H1 (cell line): ENCODE measurements around the gene CST4. TPM values are rescaled to one million over a fixed set of nuclear protein-coding genes. Genes with fewer than 3 reads are reported as not detected.

ENCODE experiments used
- CTCF ChIA-PET: fragments of 300-600 bp; sonication (Branson Sonifier 250); formaldehyde crosslinking; loops from one replicate; lab custom pipeline; 2021; ENCODE audit not compliant: partially characterized antibody; lab: Charles Lee
- POLR2A ChIA-PET: fragments of 300-600 bp; sonication (Branson Sonifier 250); formaldehyde crosslinking; loops from one replicate; lab custom pipeline; 2021; ENCODE audit warnings: inconsistent platforms; ENCODE audit not compliant: partially characterized antibody; lab: Charles Lee
- DNase-seq, 2 experiments: peaks; one replicate each; pipeline versions ENCODE4 v3.0.0 to v3.0.0-alpha.2; 2010 to 2022; ENCODE audit warnings: low spot score in 2 of 2, low read depth in 1 of 2, mixed read lengths in 1 of 2
- FAIRE-seq: peaks from 2 replicates; lab custom pipeline; 2011; peaks lifted over from hg19 to GRCh38; lab: Jason Lieb, UNC
- H2AFZ ChIP-seq: 2 replicates; pipeline ENCODE4 v1.8.1; 2012; ENCODE audit warnings: low read length, inconsistent platforms
- H2AK5ac ChIP-seq: 2 replicates; pipeline ENCODE4 v1.6.1; 2013; ENCODE audit warnings: low read depth, low read length
- H2BK120ac ChIP-seq: replicated peaks from 2 replicates; pipeline ENCODE3; 2013; ENCODE audit warnings: low read depth, low read length, inconsistent platforms
- H2BK12ac ChIP-seq: 2 replicates; pipeline ENCODE4 v1.6.1; 2013; ENCODE audit warnings: low read depth, low read length
- H2BK15ac ChIP-seq: 2 replicates; pipeline ENCODE4 v1.6.1; 2013; ENCODE audit warnings: low read length
- H2BK20ac ChIP-seq: 2 replicates; pipeline ENCODE4 v1.6.1; 2013; ENCODE audit warnings: low read length
- H2BK5ac ChIP-seq: 2 replicates; pipeline ENCODE4 v1.6.1; 2013; ENCODE audit warnings: low read depth, low read length
- H3K14ac ChIP-seq: 2 replicates; pipeline ENCODE4 v1.6.1; 2013; ENCODE audit warnings: inconsistent platforms; ENCODE audit not compliant: insufficient read length
- H3K18ac ChIP-seq: 2 replicates; pipeline ENCODE4 v1.6.1; 2013; ENCODE audit warnings: low read length; ENCODE audit errors: extremely low read depth
- H3K23ac ChIP-seq: 2 replicates; pipeline ENCODE4 v1.6.1; 2013; ENCODE audit warnings: inconsistent platforms; ENCODE audit not compliant: insufficient read length
- H3K23me2 ChIP-seq: 2 replicates; pipeline ENCODE4 v1.6.1; 2013; ENCODE audit warnings: low read depth, low read length
- H3K27ac ChIP-seq: 2 replicates; pipeline ENCODE4 v1.6.1; 2011; ENCODE audit warnings: low read depth, low read length, inconsistent platforms
- H3K27me3 ChIP-seq, 4 experiments: replicated peaks in 1 of 4; 1 replicate in 1 of 4; 2 replicates in 3 of 4; pipeline versions ENCODE4 v1.6.1 to v1.8.1; 2011 to 2013; ENCODE audit warnings: low read length in 3 of 4, mild to moderate bottlenecking in 3 of 4, inconsistent platforms in 2 of 4, mixed read lengths in 2 of 4, moderate library complexity in 1 of 4; ENCODE audit not compliant: control insufficient read depth in 3 of 4, insufficient read depth in 3 of 4; ENCODE audit errors: extremely low read depth in 1 of 4
- H3K36me3 ChIP-seq, 4 experiments: 2 replicates each; pipeline versions ENCODE4 v1.6.1 to v1.8.1; 2011 to 2013; ENCODE audit warnings: mild to moderate bottlenecking in 4 of 4, low read length in 3 of 4, moderate library complexity in 2 of 4, control low read depth in 1 of 4, inconsistent platforms in 1 of 4; ENCODE audit not compliant: insufficient read depth in 4 of 4, control insufficient read depth in 2 of 4
- H3K4ac ChIP-seq: replicated peaks from 2 replicates; pipeline ENCODE3; 2013; ENCODE audit warnings: low read length, low read depth, mixed read lengths, inconsistent platforms; ENCODE audit not compliant: insufficient read length
- H3K4me1 ChIP-seq, 4 experiments: replicated peaks in 1 of 4; 1 replicate in 1 of 4; 2 replicates in 3 of 4; pipeline versions ENCODE4 v1.6.1 to v1.8.1; 2011 to 2013; ENCODE audit warnings: low read length in 3 of 4, inconsistent platforms in 2 of 4, mixed read lengths in 1 of 4; ENCODE audit not compliant: insufficient read depth in 4 of 4, control insufficient read depth in 3 of 4
- H3K4me2 ChIP-seq, 2 experiments: 2 replicates each; pipeline versions ENCODE4 v1.6.1 to v1.8.1; 2011 to 2013; ENCODE audit warnings: low read depth in 2 of 2, low read length in 2 of 2, control low read depth in 1 of 2, inconsistent platforms in 1 of 2, mild to moderate bottlenecking in 1 of 2; ENCODE audit not compliant: insufficient read depth in 1 of 2
- H3K4me3 ChIP-seq, 4 experiments: fragments of 200-600, 300-600 bp in 1 of 4; sonication (generic), shearing (Covaris generic), sonication (Bioruptor Twin) in 1 of 4; 2 replicates each; pipeline versions ENCODE4 v1.5.1 to v1.8.1; 2011 to 2016; ENCODE audit warnings: low read length in 4 of 4, low read depth in 3 of 4, control low read depth in 2 of 4, inconsistent platforms in 2 of 4, mild to moderate bottlenecking in 2 of 4, mixed read lengths in 1 of 4, moderate library complexity in 1 of 4; ENCODE audit not compliant: insufficient read depth in 2 of 4; ENCODE audit errors: extremely low read depth in 1 of 4
- H3K56ac ChIP-seq: replicated peaks from 2 replicates; pipeline ENCODE3; 2013; ENCODE audit warnings: low read depth, mild to moderate bottlenecking, mixed read lengths, low read length, inconsistent platforms; ENCODE audit not compliant: insufficient read length
- H3K79me1 ChIP-seq: 2 replicates; pipeline ENCODE4 v1.6.1; 2013; ENCODE audit warnings: low read depth, low read length, control low read depth
- H3K79me2 ChIP-seq, 2 experiments: 2 replicates each; pipeline versions ENCODE4 v1.6.1 to v1.8.1; 2012 to 2013; ENCODE audit warnings: low read length in 2 of 2, mild to moderate bottlenecking in 2 of 2, inconsistent platforms in 1 of 2; ENCODE audit not compliant: insufficient read depth in 2 of 2, control insufficient read depth in 1 of 2
- H3K9ac ChIP-seq, 4 experiments: replicated peaks in 1 of 4; 1 replicate in 1 of 4; 2 replicates in 3 of 4; pipeline versions ENCODE4 v1.6.1 to v1.8.1; 2011 to 2013; ENCODE audit warnings: low read depth in 3 of 4, low read length in 3 of 4, control low read depth in 2 of 4, mild to moderate bottlenecking in 2 of 4, moderate library complexity in 2 of 4, inconsistent platforms in 1 of 4; ENCODE audit errors: extremely low read depth in 1 of 4
- H3K9me3 ChIP-seq, 2 experiments: 2 replicates each; pipeline versions ENCODE4 v1.6.1 to v1.8.1; 2012 to 2013; ENCODE audit warnings: mild to moderate bottlenecking in 2 of 2, moderate library complexity in 2 of 2, control low read depth in 1 of 2, inconsistent platforms in 1 of 2, low read depth in 1 of 2, low read length in 1 of 2, mixed read lengths in 1 of 2; ENCODE audit not compliant: insufficient read depth in 2 of 2
- H4K20me1 ChIP-seq, 2 experiments: replicated peaks in 1 of 2; 2 replicates each; pipeline versions ENCODE3 to v1.8.1; 2011 to 2013; ENCODE audit warnings: inconsistent platforms in 2 of 2, low read length in 2 of 2, mild to moderate bottlenecking in 1 of 2; ENCODE audit not compliant: insufficient read depth in 2 of 2, control insufficient read depth in 1 of 2
- H4K5ac ChIP-seq: 2 replicates; pipeline ENCODE4 v1.6.1; 2013; ENCODE audit warnings: low read length, low read depth, mixed read lengths, inconsistent platforms; ENCODE audit not compliant: insufficient read length
- H4K8ac ChIP-seq: 2 replicates; pipeline ENCODE4 v1.8.0; 2013; ENCODE audit warnings: mild to moderate bottlenecking, moderate library complexity, low read length, inconsistent platforms; ENCODE audit not compliant: insufficient read depth; ENCODE audit errors: extremely low read depth
- H4K91ac ChIP-seq: replicated peaks from 2 replicates; pipeline ENCODE3; 2013; ENCODE audit warnings: low read length, mixed read lengths, inconsistent platforms; ENCODE audit not compliant: insufficient read length
- BCL11A ChIP-seq, 2 experiments: IDR thresholded peaks; one replicate each; pipeline ENCODE4 v1.6.1; 2011; ENCODE audit warnings: low read depth in 2 of 2, low read length in 2 of 2, mild to moderate bottlenecking in 2 of 2
- BRCA1 ChIP-seq: IDR thresholded peaks from 2 replicates; pipeline ENCODE4 v1.6.1; 2012; ENCODE audit warnings: low read depth, low read length, improper control_type of control experiment
- SAP30 ChIP-seq: fragments of 300-600 bp; sonication (generic); IDR thresholded peaks from 2 replicates; pipeline ENCODE4 v1.7.1; 2012; ENCODE audit warnings: low read length, moderate library complexity, mild to moderate bottlenecking, inconsistent platforms; ENCODE audit not compliant: insufficient read depth, insufficient replicate concordance
- SP1 ChIP-seq: IDR thresholded peaks from 2 replicates; pipeline ENCODE4 v1.6.1; 2011; ENCODE audit warnings: low read depth, low read length
- WGBS, 2 experiments: shearing (Covaris generic) in 1 of 2; methylation state at CpG; one replicate each; pipeline versions ENCODE4 v1.1.6 to v1.1.7; 2013 to 2015; ENCODE audit warnings: low lambda C conversion rate in 2 of 2, mixed read lengths in 2 of 2, inconsistent platforms in 1 of 2, low coverage in 1 of 2, missing lambda C conversion rate in 1 of 2; ENCODE audit not compliant: insufficient replicate concordance in 2 of 2, insufficient coverage in 1 of 2, insufficient read length in 1 of 2; ENCODE audit errors: extremely low coverage in 1 of 2, missing lambda C conversion rate in 1 of 2; 5-methylcytosine and 5-hydroxymethylcytosine counted together
- polyA plus RNA-seq, 7 experiments: library from polyadenylated mRNA; depleted of rRNA in 3 of 7; stranded (reverse) in 5 of 7; unstranded in 2 of 7; fragments of >200 nt in 5 of 7; fragments of 200-250 nt in 2 of 7; gene quantifications; 1 replicate in 5 of 7; 2 replicates in 1 of 7; 4 replicates in 1 of 7; pipeline versions ENCODE4 v1.2.1 to v1.2.3, GENCODE V29; 2011 to 2013; ENCODE audit warnings: missing spikeins in 2 of 7, mixed read lengths in 2 of 7
- total RNA-seq: library from RNA; stranded (reverse); fragmentation: NEBNext Ultra II Directional; extraction: Animal tissue kit (Norgen Biotek cat#: 25700); gene quantifications from 2 replicates; pipeline ENCODE4 v1.2.1, GENCODE V29; 2021

The CST4 gene
- total and polyA plus RNA-seq, 2 of the 8 experiments (the other 6 are each of a cell fraction or from before 2014, with no cell fraction given), result not detected

- Histone ChIP-seq H2BK12ac (no peak overlapping the region), H3K36me3 (no peaks in the 10 kb centered on the region)
- WGBS, 2 experiments, result 96% methylated on average over 4 of the region's 4 CpGs; no CpG with 5 or more reads in 1 of the 2 experiments
- no peak for TF ChIP-seq SAP30
- TF ChIP-seq BCL11A (IDR thresholded peaks at IDR 0.05; ENCODE audit: low read depth in 2 of 2, low read length in 2 of 2), result no peak
- no peak for TF ChIP-seq BRCA1
- no peak for TF ChIP-seq SP1
- TF ChIP-seq, all 59 proteins: peak for 0
- Histone ChIP-seq H4K8ac (no peak overlapping the region), H2BK20ac (no peak overlapping the region), H3K79me2 (no peaks in the 10 kb centered on the region), H3K14ac (no peak overlapping the region), H3K9ac (no peak overlapping the region), H3K23ac (no peak overlapping the region), H2AK5ac (no peak overlapping the region), H2BK5ac (no peak overlapping the region), H3K56ac (no peak overlapping the region), H3K18ac (no peak overlapping the region), H2BK15ac (no peak overlapping the region), H3K79me1 (no peaks in the 10 kb centered on the region), H4K5ac (no peak overlapping the region), H2BK120ac (no peak overlapping the region), H3K4me3 (no peak overlapping the region), H3K4me2 (no peak overlapping the region), H3K27me3 (no peaks in the 10 kb centered on the region; a peak in 1 of 7 replicates), H3K9me3 (no peaks in the 10 kb centered on the region), H3K23me2 (peaks cover 2% of the 10 kb centered on the region; the same call in 1 of the 2 replicates), H4K91ac (no peak overlapping the region), H2AFZ (no peak overlapping the region), H4K20me1 (no peaks in the 10 kb centered on the region), H3K4ac (no peak overlapping the region), H3K4me1 (peaks cover 0 to 5% (median 0%) of the 10 kb centered on the region in 4 experiments; a peak in 2 of 7 replicates), H3K27ac (no peak overlapping the region)
- POLR2A ChIA-PET, result no interaction called here
- CTCF ChIA-PET, result interaction anchor here (1.3 to 6.1 kb wide), 3 partner anchors 9 to 128 kb away, joined by 4 to 29 read pairs (median 4); no protein-coding TSS in a partner anchor
- DNase-seq (peak in 1 of 2 experiments; percentile 20), FAIRE-seq (no peak)
Measured at GRCh38 chr20:23654717-23655116, 34.1 kb downstream of the CST4 start.
